Ishikawa (cell line): ENCODE results near the gene SYNDIG1L.

ENCODE experiments used
- CEBPB ChIP-seq: IDR thresholded peaks from 2 replicates; pipeline ENCODE4 v1.6.1; 2012
- CREB1 ChIP-seq: IDR thresholded peaks from 2 replicates; pipeline ENCODE4 v1.6.1; 2012; ENCODE audit warnings: low read depth
- EGR1 ChIP-seq: IDR thresholded peaks from 2 replicates; pipeline ENCODE4 v1.6.1; 2012
- EP300 ChIP-seq: IDR thresholded peaks from 2 replicates; pipeline ENCODE4 v1.6.1; 2012; ENCODE audit warnings: borderline replicate concordance
- FOXM1 ChIP-seq: IDR thresholded peaks from 2 replicates; pipeline ENCODE4 v1.6.1; 2012; ENCODE audit warnings: low read depth, borderline replicate concordance
- MAX ChIP-seq: IDR thresholded peaks from 2 replicates; pipeline ENCODE4 v1.6.1; 2012
- NFIC ChIP-seq: IDR thresholded peaks from 2 replicates; pipeline ENCODE4 v1.6.1; 2012
- RAD21 ChIP-seq: IDR thresholded peaks from 2 replicates; pipeline ENCODE4 v1.6.1; 2012; ENCODE audit warnings: low read depth
- REST ChIP-seq: IDR thresholded peaks from 2 replicates; pipeline ENCODE4 v1.6.1; 2012; ENCODE audit warnings: low read depth, mild to moderate bottlenecking
- TAF1 ChIP-seq: IDR thresholded peaks from 2 replicates; pipeline ENCODE4 v1.6.1; 2012; ENCODE audit warnings: low read depth, mild to moderate bottlenecking
- TCF12 ChIP-seq: IDR thresholded peaks from 2 replicates; pipeline ENCODE4 v1.6.1; 2012; ENCODE audit warnings: low read depth
- TEAD4 ChIP-seq: IDR thresholded peaks from 2 replicates; pipeline ENCODE4 v1.6.1; 2012
- USF1 ChIP-seq: IDR thresholded peaks from 2 replicates; pipeline ENCODE4 v1.6.1; 2012
- YY1 ChIP-seq: IDR thresholded peaks from 2 replicates; pipeline ENCODE4 v1.6.1; 2012; ENCODE audit warnings: low read depth
- ZBTB7A ChIP-seq: IDR thresholded peaks from 2 replicates; pipeline ENCODE4 v1.6.1; 2012; ENCODE audit warnings: low read depth

Gene SYNDIG1L

GRCh38 chr14:74408870-74409269, 17.1 kb downstream of the SYNDIG1L start:
- no peak for TF ChIP-seq TCF12

GRCh38 chr14:74407801-74408154, 18.2 kb downstream of the SYNDIG1L start:
- TF ChIP-seq FOXM1 (no peak), TEAD4 (no peak), USF1 (no peak), MAX (no peak), EGR1 (no peak), TAF1 (no peak)

- TF ChIP-seq REST (no peak), CREB1 (no peak), EP300 (no peak), RAD21 (no peak), TCF12 (no peak), ZBTB7A (no peak), USF1 (no peak), TEAD4 (no peak), TAF1 (no peak), EGR1 (no peak), FOXM1 (no peak), NFIC (no peak), MAX (no peak), YY1 (no peak), CEBPB (no peak)
Measured at GRCh38 chr14:74407021-74407800, 18.8 kb downstream of the SYNDIG1L start.

- TF ChIP-seq EP300 = no peak
- no peak for TF ChIP-seq FOXM1
- TF ChIP-seq TEAD4 = no peak
- TF ChIP-seq TAF1 = no peak
- no peak for TF ChIP-seq RAD21
- TF ChIP-seq ZBTB7A = no peak
- TF ChIP-seq YY1 = no peak
- TF ChIP-seq TCF12 = no peak
- TF ChIP-seq NFIC = no peak
Measured at GRCh38 chr14:74405663-74406062, 20.3 kb downstream of the SYNDIG1L start.

DNA sequence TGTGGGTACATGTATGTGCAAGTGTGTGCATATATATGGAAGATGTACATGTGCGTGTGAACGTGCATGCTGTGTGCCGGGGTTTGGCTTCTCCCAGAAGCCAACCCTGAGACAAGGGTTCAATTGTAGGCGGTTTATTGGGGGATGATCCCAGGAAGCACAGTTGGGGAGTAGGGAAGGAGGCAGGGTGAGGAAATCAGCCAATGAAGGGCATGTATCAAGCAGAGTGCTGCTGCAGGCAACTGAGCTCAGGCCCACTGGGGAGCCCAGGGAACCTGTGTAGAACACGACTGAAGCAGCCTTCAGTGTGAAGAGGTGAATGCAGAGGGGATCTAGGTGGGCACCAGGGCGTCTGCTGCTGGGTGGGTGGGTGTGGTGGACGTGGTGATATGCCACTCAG, 21.6 kb downstream of the SYNDIG1L start:
- TF ChIP-seq EP300 = no peak
- TF ChIP-seq RAD21 = no peak
- TF ChIP-seq REST = no peak
- no peak for TF ChIP-seq TCF12
- no peak for TF ChIP-seq FOXM1
- no peak for TF ChIP-seq MAX
- TF ChIP-seq TAF1 = no peak

DNA sequence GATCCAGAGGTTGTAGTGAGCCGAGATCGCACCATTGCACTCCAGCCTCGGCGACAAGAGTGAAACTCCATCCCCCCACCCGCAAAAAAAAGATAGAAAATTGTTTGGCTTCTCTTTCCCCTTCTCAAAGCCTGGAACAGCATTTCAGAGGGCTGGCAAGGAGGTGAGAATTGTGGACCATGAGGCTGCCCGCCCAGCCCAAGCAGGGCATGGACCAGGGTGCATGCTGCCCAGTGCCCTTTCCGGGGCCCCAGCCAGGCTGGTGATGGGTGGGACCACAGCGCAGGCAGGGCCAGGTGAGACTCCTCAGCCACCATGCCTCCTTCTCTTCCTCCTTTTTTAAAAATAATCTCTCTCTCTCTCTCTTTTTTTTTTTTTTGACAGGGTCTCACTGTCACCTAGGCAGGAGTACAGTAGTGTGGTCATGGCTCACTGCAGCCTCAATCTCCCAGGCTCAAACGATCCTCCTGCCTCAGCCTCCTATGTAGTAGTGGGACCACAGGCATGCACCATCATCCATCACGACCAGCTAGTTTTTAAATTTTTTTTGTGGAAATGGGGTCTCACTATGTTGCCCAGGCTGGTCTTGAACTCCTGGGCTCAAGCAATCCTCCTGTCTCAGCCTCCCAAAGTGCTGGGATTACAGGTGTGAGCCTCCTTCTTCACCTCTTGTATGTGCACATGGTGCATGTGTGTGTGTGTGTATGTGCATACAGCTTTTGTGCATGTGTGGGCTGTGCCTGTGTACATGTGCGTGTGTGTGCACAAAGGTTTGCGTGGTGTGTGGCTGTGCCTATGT, 22.2 kb downstream of the SYNDIG1L start:
- TF ChIP-seq REST (no peak), FOXM1 (no peak), USF1 (no peak)
